Left hindlimb (tissue), 1 donor: ENCODE results near the gene HNRNPUL2.

ENCODE experiments used
- DNase-seq: peaks from one replicate; pipeline ENCODE4 v3.0.0-alpha.2; 2018

Gene HNRNPUL2

GRCh38 chr11:62665599-62666258 lies 61.5 kb downstream of the HNRNPUL2 start:
- peak; percentile 74 for DNase-seq

- peak; percentile 98 for DNase-seq
Observed at GRCh38 chr11:62665075-62665598, 62.1 kb downstream of the HNRNPUL2 start, which contains the start of the genes C11orf98 and CSKMT. TSS of gene C11orf98 (minus strand) at chr11:62665210. CDS start at chr11:62665169, 41 bp downstream. TSS of gene CSKMT (plus strand) at chr11:62665312. CDS start at chr11:62665880, 568 bp downstream.

- DNase-seq, result no peak
Observed at GRCh38 chr11:62664405-62665074, 62.7 kb downstream of the HNRNPUL2 start.
